Adrenal gland (tissue), 12 donors: ENCODE data around the gene DBNL. TPM values are rescaled to one million over a fixed set of nuclear protein-coding genes. Genes with fewer than 3 reads are reported as not detected.

Experiments
- DNase-seq, 7 donors: peaks; one replicate each; pipeline ENCODE4 v3.0.0-alpha.2; 2019 to 2020
- H3K27ac ChIP-seq, 5 donors: fragments of 200-600 bp; sonication (generic) in 4 of 5; 1 replicate in 3 of 5; 2 replicates in 2 of 5; pipeline versions ENCODE4 v1.5.1 to v1.8.0; 2016 to 2020; ENCODE audit warnings: mild to moderate bottlenecking in 1 of 5
- H3K27me3 ChIP-seq: fragments of 200-600 bp; 2 replicates; pipeline ENCODE4 v1.8.0; 2021
- H3K36me3 ChIP-seq, 2 donors: fragments of 200-600 bp; replicated peaks in 1 of 2; 1 replicate in 1 of 2; 2 replicates in 1 of 2; pipeline versions ENCODE4 v1.5.1 to v1.8.0; 2018 to 2022
- H3K4me1 ChIP-seq, 2 donors: fragments of 200-600 bp; replicated peaks in 1 of 2; 1 replicate in 1 of 2; 2 replicates in 1 of 2; pipeline versions ENCODE4 v1.5.1 to v1.8.0; 2018 to 2021
- H3K4me3 ChIP-seq, 4 donors: fragments of 200-600 bp; sonication (generic) in 3 of 4; one replicate each; pipeline ENCODE4 v1.5.1; 2016 to 2018
- H3K9me3 ChIP-seq, 3 donors: fragments of 200-600 bp; sonication (generic) in 1 of 3; replicated peaks in 1 of 3; 1 replicate in 2 of 3; 2 replicates in 1 of 3; pipeline versions ENCODE4 v1.5.1 to v1.8.0; 2016 to 2021
- POLR2A ChIP-seq, 2 donors: fragments of 450-650 bp; IDR thresholded peaks; one replicate each; pipeline ENCODE4 v1.6.1; 2017; ENCODE audit warnings: antibody characterized with exemption in 2 of 2, mild to moderate bottlenecking in 2 of 2, moderate library complexity in 1 of 2
- WGBS, 4 donors: extraction: QIAGEN DNeasy Blood & Tissue Kit in 2 of 4; methylation state at CpG; one replicate each; pipeline versions ENCODE4 v1.1.5 to v1.1.7; 2013 to 2017; 5-methylcytosine and 5-hydroxymethylcytosine counted together
- intact Hi-C, 2 donors: fragments of 100-400 bp; cut with DNase I; formaldehyde crosslinking; loops; one replicate each; pipeline versions ENCODE4 v1.14.1 to v1.15.0; 2022 to 2023
- polyA plus RNA-seq, 3 donors: library from polyadenylated mRNA; stranded (reverse); fragments of 200-250 nt in 2 of 3; fragments of 350-450 nt in 1 of 3; fragmentation: Illumina TruSeq in 1 of 3; extraction: RNeasy Lipid Tissue Mini Kit (QIAGEN cat#74804) in 1 of 3; gene quantifications; one replicate each; pipeline ENCODE4 v1.2.3, GENCODE V29; 2013 to 2014
- total RNA-seq, 9 donors: library from RNA; depleted of rRNA in 4 of 9; stranded (reverse); fragments of >200 nt in 4 of 9; fragments of 120-200 nt in 1 of 9; fragmentation: NEBNext Ultra II Directional in 1 of 9; extraction: Animal tissue kit (Norgen Biotek cat#: 25700) in 1 of 9; gene quantifications; one replicate each; pipeline versions ENCODE4 v1.1.0 to v1.2.4, GENCODE V29; 2013 to 2023
- TF ChIP-seq, protein P1 (sequence below), 6 experiments: fragments of 450-650 bp in 4 of 6; fragments of 200-600 bp in 2 of 6; sonication (generic) in 1 of 6; IDR thresholded peaks; 1 replicate in 5 of 6; 2 replicates in 1 of 6; pipeline versions ENCODE4 v1.5.1 to v1.8.0; 2016 to 2021; ENCODE audit warnings: antibody characterized with exemption in 6 of 6, mild to moderate bottlenecking in 2 of 6, moderate library complexity in 1 of 6
- donor health status: healthy with polysubstance abuse.
- donor health status: Bipolar disorder and iron deficiency.
- donor health status: DM: yes; HTN: yes; CAD: no.
- donor health status: DM: no; HTN: no; CAD: no.
- donor health status: DM: no; HTN: no; CAD: no.
- donor health status: DM: yes; HTN: yes; CAD: no.

DBNL gene
- total and polyA plus RNA-seq, 12 donors, result 46.2 to 145 (median 77.7) TPM

DNA sequence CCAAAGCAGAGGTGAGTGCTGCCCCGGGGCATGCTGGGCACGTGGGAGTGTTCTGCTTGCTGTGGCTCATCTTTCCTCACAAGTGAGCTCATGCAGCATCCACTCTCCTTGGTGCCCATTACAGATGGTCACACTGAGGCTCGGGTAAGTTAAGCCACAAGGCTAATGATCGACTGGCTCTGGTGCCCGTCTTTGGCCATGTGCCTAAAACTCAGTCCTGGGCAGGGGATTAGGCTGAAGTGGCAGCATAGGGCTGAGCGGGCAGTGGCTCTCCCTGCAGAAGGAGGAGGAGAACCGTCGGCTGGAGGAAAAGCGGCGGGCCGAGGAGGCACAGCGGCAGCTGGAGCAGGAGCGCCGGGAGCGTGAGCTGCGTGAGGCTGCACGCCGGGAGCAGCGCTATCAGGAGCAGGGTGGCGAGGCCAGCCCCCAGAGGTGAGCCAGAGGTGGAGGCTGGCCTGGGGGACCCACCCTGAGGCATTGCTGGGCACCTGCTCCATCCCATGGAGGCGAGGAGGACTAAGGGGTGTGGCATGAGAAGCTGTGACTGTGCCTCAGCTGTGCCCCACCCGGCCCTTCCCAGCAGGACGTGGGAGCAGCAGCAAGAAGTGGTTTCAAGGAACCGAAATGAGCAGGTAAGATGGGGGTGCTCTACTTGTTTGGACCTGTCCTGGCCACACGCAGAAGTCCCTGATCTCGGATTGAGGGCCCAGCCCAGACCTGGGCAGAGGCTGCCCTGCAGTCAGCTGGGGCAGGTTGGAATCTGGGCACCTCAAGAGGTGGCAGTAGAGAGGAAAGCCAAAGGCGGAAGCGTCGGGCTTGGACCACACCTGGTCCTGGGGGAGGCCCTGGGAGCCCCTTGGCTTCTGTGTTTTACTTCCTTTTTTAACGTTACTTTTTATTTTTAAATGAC, 13.6 kb downstream of the DBNL start:
- no peak overlapping the region for H3K27ac ChIP-seq
- H3K27me3 ChIP-seq, result no peaks in the 10 kb centered on the region
- no peak overlapping the region for H3K4me3 ChIP-seq
- H3K4me1 ChIP-seq, result peaks cover 11% of the 10 kb centered on the region in 2 donors
- intact Hi-C loops, result no loop called here
- H3K36me3 ChIP-seq, result peaks cover 0 to 84% of the 10 kb centered on the region in 2 donors
- 90 to 92% (median 92%) methylated on average over 21 to 30 of the region's 30 CpGs for WGBS, 4 donors
- TF ChIP-seq, protein P1, sequence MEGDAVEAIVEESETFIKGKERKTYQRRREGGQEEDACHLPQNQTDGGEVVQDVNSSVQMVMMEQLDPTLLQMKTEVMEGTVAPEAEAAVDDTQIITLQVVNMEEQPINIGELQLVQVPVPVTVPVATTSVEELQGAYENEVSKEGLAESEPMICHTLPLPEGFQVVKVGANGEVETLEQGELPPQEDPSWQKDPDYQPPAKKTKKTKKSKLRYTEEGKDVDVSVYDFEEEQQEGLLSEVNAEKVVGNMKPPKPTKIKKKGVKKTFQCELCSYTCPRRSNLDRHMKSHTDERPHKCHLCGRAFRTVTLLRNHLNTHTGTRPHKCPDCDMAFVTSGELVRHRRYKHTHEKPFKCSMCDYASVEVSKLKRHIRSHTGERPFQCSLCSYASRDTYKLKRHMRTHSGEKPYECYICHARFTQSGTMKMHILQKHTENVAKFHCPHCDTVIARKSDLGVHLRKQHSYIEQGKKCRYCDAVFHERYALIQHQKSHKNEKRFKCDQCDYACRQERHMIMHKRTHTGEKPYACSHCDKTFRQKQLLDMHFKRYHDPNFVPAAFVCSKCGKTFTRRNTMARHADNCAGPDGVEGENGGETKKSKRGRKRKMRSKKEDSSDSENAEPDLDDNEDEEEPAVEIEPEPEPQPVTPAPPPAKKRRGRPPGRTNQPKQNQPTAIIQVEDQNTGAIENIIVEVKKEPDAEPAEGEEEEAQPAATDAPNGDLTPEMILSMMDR (IDR thresholded peaks at IDR 0.05), result no peak
- no peak for TF ChIP-seq POLR2A (IDR thresholded peaks at IDR 0.05)
- peak in 3 of 7 donors; percentile 10 to 40 (median 11) for DNase-seq
- no peaks in the 10 kb centered on the region for H3K9me3 ChIP-seq

DNA sequence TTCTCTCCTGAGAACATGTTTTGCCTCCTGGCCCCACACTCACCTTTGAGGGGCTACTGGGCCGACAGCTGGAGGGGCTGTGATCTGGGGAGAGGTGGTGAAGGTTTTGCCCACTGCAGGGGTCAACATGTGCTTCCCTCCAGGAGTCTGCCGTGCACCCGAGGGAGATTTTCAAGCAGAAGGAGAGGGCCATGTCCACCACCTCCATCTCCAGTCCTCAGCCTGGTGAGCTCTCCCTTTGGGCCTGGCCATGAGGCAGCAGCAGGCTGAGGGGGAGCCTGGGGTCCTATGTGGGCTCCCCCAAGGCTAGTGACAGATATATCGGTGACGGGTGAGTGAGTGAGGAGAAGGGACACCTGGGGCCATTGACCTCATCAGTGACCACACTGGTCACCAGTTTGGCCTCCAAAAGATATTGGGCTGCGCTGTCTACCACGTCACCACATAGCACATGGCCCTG, 14.3 kb downstream of the DBNL start:
- intact Hi-C loops, result no loop called here
- DNase-seq, result peak in 2 of 7 donors; percentile 2 to 42
- H3K27me3 ChIP-seq, result no peaks in the 10 kb centered on the region
- 91 to 100% (median 92%) methylated on average over 2 to 7 of the region's 7 CpGs for WGBS, 4 donors
- H3K4me1 ChIP-seq, result peaks cover 11 to 16% of the 10 kb centered on the region in 2 donors
- no peak for TF ChIP-seq POLR2A (IDR thresholded peaks at IDR 0.05)
- TF ChIP-seq, protein P1 (IDR thresholded peaks at IDR 0.05), result no peak
- H3K4me3 ChIP-seq, result no peak overlapping the region
- H3K27ac ChIP-seq, result no peak overlapping the region
- peaks cover 0 to 80% of the 10 kb centered on the region in 2 donors for H3K36me3 ChIP-seq
- H3K9me3 ChIP-seq, result no peaks in the 10 kb centered on the region

DNA sequence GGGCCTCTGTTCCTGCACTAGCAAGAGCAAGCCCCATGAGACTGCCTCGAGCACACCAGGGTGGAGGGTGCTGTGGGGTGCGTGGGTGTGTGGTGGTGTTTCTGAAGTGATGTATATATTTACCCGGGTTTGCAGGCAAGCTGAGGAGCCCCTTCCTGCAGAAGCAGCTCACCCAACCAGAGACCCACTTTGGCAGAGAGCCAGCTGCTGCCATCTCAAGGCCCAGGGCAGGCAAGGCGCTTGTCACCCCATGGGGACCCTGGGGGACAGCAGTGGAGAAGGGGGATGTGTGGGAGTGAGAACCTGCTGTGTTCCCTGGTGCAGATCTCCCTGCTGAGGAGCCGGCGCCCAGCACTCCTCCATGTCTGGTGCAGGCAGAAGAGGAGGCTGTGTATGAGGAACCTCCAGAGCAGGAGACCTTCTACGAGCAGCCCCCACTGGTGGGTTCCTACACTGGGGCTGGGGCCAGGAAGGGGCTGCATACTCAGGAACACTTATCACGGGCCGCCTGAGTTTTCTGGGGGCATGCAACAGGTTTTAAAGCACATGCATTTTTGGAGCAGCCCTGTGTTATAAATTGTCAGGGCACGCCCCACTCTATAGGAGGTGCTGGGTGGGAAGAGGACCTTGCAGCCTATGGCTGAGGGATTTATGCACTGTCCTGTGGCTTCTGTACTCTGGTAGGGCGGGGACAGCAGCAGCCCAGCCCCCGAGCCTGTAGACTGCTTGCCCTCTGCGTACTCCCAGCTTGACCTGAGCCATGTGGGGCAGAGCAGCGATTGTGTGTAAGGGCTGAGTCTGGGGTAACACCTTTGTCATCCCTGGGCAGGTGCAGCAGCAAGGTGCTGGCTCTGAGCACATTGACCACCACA, 15.0 kb downstream of the DBNL start:
- Histone ChIP-seq H3K36me3 (peaks cover 0 to 73% of the 10 kb centered on the region in 2 donors), H3K4me3 (no peak overlapping the region), H3K9me3 (no peaks in the 10 kb centered on the region), H3K4me1 (peaks cover 11 to 19% of the 10 kb centered on the region in 2 donors), H3K27me3 (no peaks in the 10 kb centered on the region), H3K27ac (no peak overlapping the region)
- no peak for TF ChIP-seq POLR2A (IDR thresholded peaks at IDR 0.05)
- TF ChIP-seq, protein P1 (IDR thresholded peaks at IDR 0.05), result no peak
- intact Hi-C loops, result loop anchor here in 1 of 2 donors (10.0 kb wide), 1 partner anchor 505 kb away; no protein-coding TSS in a partner anchor
- DNase-seq, result peak in 3 of 7 donors; percentile 12 to 50 (median 14)
- WGBS, 4 donors, result 88 to 92% (median 90%) methylated on average over 10 to 14 of the region's 14 CpGs
